Prostate gland (tissue), 2 donors: ENCODE measurements around the gene ALOX5AP. TPM values are rescaled to one million over a fixed set of nuclear protein-coding genes. Genes with fewer than 3 reads are reported as not detected.

ENCODE experiments used
- DNase-seq: peaks from one replicate; pipeline ENCODE4 v3.0.0-alpha.2; 2019; ENCODE audit warnings: low spot score
- H3K27ac ChIP-seq, 2 donors: fragments of 200-600 bp; sonication (generic); 2 replicates each; pipeline ENCODE4 v1.5.1; 2017 to 2019
- H3K27me3 ChIP-seq: fragments of 200-600 bp; sonication (generic); replicated peaks from 2 replicates; pipeline ENCODE4 v1.5.1; 2019; ENCODE audit not compliant: insufficient read depth
- H3K36me3 ChIP-seq, 2 donors: fragments of 200-600 bp; sonication (generic); 1 replicate in 1 of 2; 2 replicates in 1 of 2; pipeline versions ENCODE4 v1.5.1 to v1.8.1; 2017 to 2019
- H3K4me1 ChIP-seq: fragments of 200-600 bp; sonication (generic); replicated peaks from 2 replicates; pipeline ENCODE4 v1.5.1; 2019
- H3K4me3 ChIP-seq, 2 donors: fragments of 200-600 bp; sonication (generic); 2 replicates each; pipeline ENCODE4 v1.5.1; 2017 to 2019
- H3K9me3 ChIP-seq: fragments of 200-600 bp; sonication (generic); 2 replicates; pipeline ENCODE4 v1.5.1; 2017
- CTCF ChIP-seq, 4 experiments: fragments of 200-600 bp in 2 of 4; fragments of 450-650 bp in 2 of 4; sonication (generic) in 2 of 4; IDR thresholded peaks; 1 replicate in 3 of 4; 2 replicates in 1 of 4; pipeline ENCODE4 v1.5.1; 2016 to 2019; ENCODE audit warnings: antibody characterized with exemption in 4 of 4, mild to moderate bottlenecking in 2 of 4, moderate library complexity in 2 of 4
- POLR2A ChIP-seq: fragments of 450-650 bp; IDR thresholded peaks from one replicate; pipeline ENCODE4 v1.6.1; 2016; ENCODE audit warnings: antibody characterized with exemption, mild to moderate bottlenecking
- POLR2AphosphoS5 ChIP-seq: sonication (generic); formaldehyde crosslinking; IDR thresholded peaks from one replicate; pipeline ENCODE4 v1.6.1; 2017; ENCODE audit warnings: antibody characterized with exemption
- WGBS: methylation state at CpG from one replicate; pipeline ENCODE4 v1.1.5; 2018; 5-methylcytosine and 5-hydroxymethylcytosine counted together
- intact Hi-C: fragments of 100-400 bp; cut with DNase I; formaldehyde crosslinking; loops from one replicate; pipeline ENCODE4 v1.14.2; 2022
- total RNA-seq, 2 donors: library from RNA; depleted of rRNA; stranded (reverse); fragments of >200 nt; gene quantifications; one replicate each; pipeline ENCODE4 v1.1.0, GENCODE V29; 2016

Gene ALOX5AP
- total RNA-seq, 2 donors from 2014 or later, result 7.3 to 20.6 TPM

GRCh38 chr13:30718661-30719524 lies 16.4 kb upstream of the ALOX5AP start:
- H3K27me3 ChIP-seq, result no peaks in the 10 kb centered on the region
- TF ChIP-seq CTCF (IDR thresholded peaks at IDR 0.05), result no peak
- H3K36me3 ChIP-seq, result no peaks in the 10 kb centered on the region
- H3K4me3 ChIP-seq, result no peak overlapping the region
- DNase-seq, result no peak
- WGBS, result 83% methylated on average over 9 of the region's 9 CpGs
- no peaks in the 10 kb centered on the region for H3K9me3 ChIP-seq
- no peaks in the 10 kb centered on the region for H3K4me1 ChIP-seq
- intact Hi-C loops, result no loop called here
- no peak overlapping the region for H3K27ac ChIP-seq

GRCh38 chr13:30719525-30719914 lies 15.8 kb upstream of the ALOX5AP start:
- WGBS, result 78% methylated on average over 4 of the region's 4 CpGs
- intact Hi-C loops, result no loop called here

GRCh38 chr13:30720172-30720869 lies 15.0 kb upstream of the ALOX5AP start:
- Histone ChIP-seq H3K4me3 (no peak overlapping the region), H3K27ac (no peak overlapping the region), H3K36me3 (no peaks in the 10 kb centered on the region), H3K9me3 (no peaks in the 10 kb centered on the region), H3K27me3 (no peaks in the 10 kb centered on the region), H3K4me1 (no peaks in the 10 kb centered on the region)
- intact Hi-C loops, result no loop called here
- WGBS, result 94% methylated on average over 3 of the region's 3 CpGs
- no peak for DNase-seq
- TF ChIP-seq POLR2AphosphoS5 (no peak), POLR2A (no peak), CTCF (IDR thresholded peaks at IDR 0.05) (no peak)

More at GRCh38 chr13:30719525-30719914, 15.8 kb upstream of the ALOX5AP start:
- no peaks in the 10 kb centered on the region for H3K9me3 ChIP-seq
- DNase-seq, result no peak
- TF ChIP-seq POLR2A (no peak), POLR2AphosphoS5 (no peak), CTCF (IDR thresholded peaks at IDR 0.05) (no peak)
- no peak overlapping the region for H3K27ac ChIP-seq
- no peaks in the 10 kb centered on the region for H3K36me3 ChIP-seq
- no peaks in the 10 kb centered on the region for H3K4me1 ChIP-seq
- no peak overlapping the region for H3K4me3 ChIP-seq
- no peaks in the 10 kb centered on the region for H3K27me3 ChIP-seq

GRCh38 chr13:30721936-30722335 lies 13.4 kb upstream of the ALOX5AP start:
- no peak overlapping the region for H3K27ac ChIP-seq
- no peaks in the 10 kb centered on the region for H3K36me3 ChIP-seq
- WGBS, result 81% methylated on average over 4 of the region's 4 CpGs
- no peak overlapping the region for H3K4me3 ChIP-seq
- H3K9me3 ChIP-seq, result no peaks in the 10 kb centered on the region
- no peak for DNase-seq
- no peaks in the 10 kb centered on the region for H3K4me1 ChIP-seq
- intact Hi-C loops, result no loop called here
- no peaks in the 10 kb centered on the region for H3K27me3 ChIP-seq
- TF ChIP-seq POLR2AphosphoS5 (no peak), CTCF (IDR thresholded peaks at IDR 0.05) (no peak), POLR2A (no peak)
